Parathyroid adenoma (tissue), 2 donors: ENCODE results near the gene DHX57.

Experiments used
- H2AFZ ChIP-seq: fragments of 300-600 bp; sonication (generic); one replicate; pipeline ENCODE4 v1.7.0; 2017; ENCODE audit warnings: antibody characterized with exemption, mild to moderate bottlenecking
- H3K27ac ChIP-seq: fragments of 300-600 bp; sonication (generic); one replicate; pipeline ENCODE4 v1.7.0; 2017
- H3K27me3 ChIP-seq: fragments of 300-600 bp; sonication (generic); one replicate; pipeline ENCODE4 v1.7.0; 2017; ENCODE audit warnings: low read length; ENCODE audit not compliant: control insufficient read depth, insufficient read depth
- H3K36me3 ChIP-seq: fragments of 300-600 bp; sonication (generic); one replicate; pipeline ENCODE4 v1.7.0; 2017; ENCODE audit warnings: low read length; ENCODE audit not compliant: control insufficient read depth, insufficient read depth
- H3K4me1 ChIP-seq: fragments of 300-600 bp; sonication (generic); one replicate; pipeline ENCODE4 v1.7.0; 2017; ENCODE audit warnings: control low read depth
- H3K4me2 ChIP-seq: fragments of 300-600 bp; sonication (generic); one replicate; pipeline ENCODE4 v1.7.0; 2017; ENCODE audit warnings: low read length
- H3K4me3 ChIP-seq: fragments of 300-600 bp; sonication (generic); one replicate; pipeline ENCODE4 v1.7.0; 2017; ENCODE audit warnings: low read depth, low read length
- H3K79me2 ChIP-seq: fragments of 300-600 bp; sonication (generic); one replicate; pipeline ENCODE4 v1.7.0; 2017; ENCODE audit warnings: control low read depth
- H3K9ac ChIP-seq: fragments of 300-600 bp; sonication (generic); one replicate; pipeline ENCODE4 v1.7.0; 2017; ENCODE audit warnings: mild to moderate bottlenecking
- H3K9me3 ChIP-seq: fragments of 300-600 bp; sonication (generic); one replicate; pipeline ENCODE4 v1.7.0; 2017; ENCODE audit warnings: low read length; ENCODE audit not compliant: control insufficient read depth
- TF ChIP-seq, protein P1 (sequence below): fragments of 300-600 bp; sonication (generic); IDR thresholded peaks from one replicate; pipeline ENCODE4 v1.7.0; 2017; ENCODE audit warnings: antibody characterized with exemption, mild to moderate bottlenecking
- donor health status: primary hyperparathyroidism.

The DHX57 gene

DNA sequence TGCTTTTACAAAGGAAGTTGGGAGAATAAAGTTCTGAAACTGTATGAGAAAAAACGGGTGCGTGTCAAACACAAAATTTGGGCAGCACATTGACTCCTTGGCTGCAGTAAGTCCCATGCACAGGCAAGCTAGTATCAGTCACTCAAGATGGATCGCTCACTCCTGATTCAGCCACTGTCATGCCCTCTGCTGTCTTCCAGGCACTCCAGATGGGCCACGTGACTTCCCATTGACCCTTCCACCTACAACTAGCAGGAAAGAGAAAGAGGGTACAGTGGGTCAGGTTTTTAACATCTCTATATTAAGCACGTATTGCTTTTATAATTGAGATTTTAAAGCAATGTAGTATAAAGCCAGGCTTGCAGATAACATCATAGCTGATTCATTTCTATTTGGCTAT lies 22.5 kb upstream of the DHX57 start:
- H2AFZ ChIP-seq: no peak overlapping the region
- TF ChIP-seq, protein P1, sequence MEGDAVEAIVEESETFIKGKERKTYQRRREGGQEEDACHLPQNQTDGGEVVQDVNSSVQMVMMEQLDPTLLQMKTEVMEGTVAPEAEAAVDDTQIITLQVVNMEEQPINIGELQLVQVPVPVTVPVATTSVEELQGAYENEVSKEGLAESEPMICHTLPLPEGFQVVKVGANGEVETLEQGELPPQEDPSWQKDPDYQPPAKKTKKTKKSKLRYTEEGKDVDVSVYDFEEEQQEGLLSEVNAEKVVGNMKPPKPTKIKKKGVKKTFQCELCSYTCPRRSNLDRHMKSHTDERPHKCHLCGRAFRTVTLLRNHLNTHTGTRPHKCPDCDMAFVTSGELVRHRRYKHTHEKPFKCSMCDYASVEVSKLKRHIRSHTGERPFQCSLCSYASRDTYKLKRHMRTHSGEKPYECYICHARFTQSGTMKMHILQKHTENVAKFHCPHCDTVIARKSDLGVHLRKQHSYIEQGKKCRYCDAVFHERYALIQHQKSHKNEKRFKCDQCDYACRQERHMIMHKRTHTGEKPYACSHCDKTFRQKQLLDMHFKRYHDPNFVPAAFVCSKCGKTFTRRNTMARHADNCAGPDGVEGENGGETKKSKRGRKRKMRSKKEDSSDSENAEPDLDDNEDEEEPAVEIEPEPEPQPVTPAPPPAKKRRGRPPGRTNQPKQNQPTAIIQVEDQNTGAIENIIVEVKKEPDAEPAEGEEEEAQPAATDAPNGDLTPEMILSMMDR: no peak
- H3K4me2 ChIP-seq: no peak overlapping the region
- no peaks in the 10 kb centered on the region for H3K27me3 ChIP-seq
- no peaks in the 10 kb centered on the region for H3K9me3 ChIP-seq
- H3K4me3 ChIP-seq: no peak overlapping the region
- H3K27ac ChIP-seq: no peak overlapping the region
- no peak overlapping the region for H3K9ac ChIP-seq
- no peaks in the 10 kb centered on the region for H3K36me3 ChIP-seq
- H3K4me1 ChIP-seq: no peaks in the 10 kb centered on the region
- H3K79me2 ChIP-seq: no peaks in the 10 kb centered on the region

DNA sequence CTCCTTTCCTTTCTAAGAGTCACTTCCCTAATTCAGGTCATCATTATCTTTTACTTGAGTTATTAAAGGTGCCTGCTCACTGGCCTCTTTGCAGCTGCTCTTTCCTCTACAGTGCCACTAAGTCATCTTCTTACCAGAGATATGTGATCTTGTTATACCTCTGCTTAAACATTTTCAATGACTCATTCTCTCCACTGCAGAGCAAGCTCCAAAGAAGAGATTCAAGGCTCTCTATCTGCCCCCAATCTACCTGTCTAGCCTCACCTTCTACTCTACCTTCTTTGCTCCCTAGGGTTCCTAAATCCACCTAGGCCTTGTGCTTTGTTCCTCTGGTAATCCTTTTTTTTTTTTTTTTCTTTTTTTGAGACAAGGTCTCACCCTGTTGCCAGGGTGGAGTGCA lies 17.1 kb upstream of the DHX57 start:
- TF ChIP-seq, protein P1: no peak

DNA sequence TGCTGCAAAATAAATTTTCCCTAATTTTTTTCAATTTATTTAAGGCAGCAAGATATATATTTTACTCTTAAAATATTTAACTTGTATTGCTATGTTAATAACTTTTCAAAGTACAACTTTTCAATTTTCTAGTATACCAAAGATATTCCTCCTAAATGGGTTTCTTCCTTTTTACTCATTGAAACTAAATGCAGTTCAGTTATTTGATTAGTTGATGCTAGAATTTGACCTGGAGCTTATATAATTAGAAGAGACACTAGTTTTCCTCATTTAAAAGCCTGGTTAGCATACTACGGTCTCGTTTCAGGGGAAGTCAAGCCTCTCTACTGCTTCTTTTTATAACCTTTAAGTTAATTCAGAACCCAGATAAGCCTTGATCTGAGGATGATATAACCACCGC lies 13.8 kb upstream of the DHX57 start, which contains the start of gene ARHGEF33:
Gene ARHGEF33, plus strand, starts transcription at position 301 of the 400 bp plus-strand sequence. CDS start 29,573 bp downstream, outside the sequence.
- Histone ChIP-seq H3K27me3 (no peaks in the 10 kb centered on the region), H3K4me3 (no peak within 1 kb of the TSS), H3K4me2 (no peak within 1 kb of the TSS), H3K27ac (no peak within 1 kb of the TSS), H3K9ac (no peak within 1 kb of the TSS), H2AFZ (no peak within 1 kb of the TSS), H3K4me1 (no peaks in the 10 kb centered on the region), H3K9me3 (no peaks in the 10 kb centered on the region), H3K36me3 (no peaks in the 10 kb centered on the region), H3K79me2 (no peaks in the 10 kb centered on the region)
- TF ChIP-seq, protein P1: no peak

More for the DNA sequence above, 17.1 kb upstream of the DHX57 start:
- no peak overlapping the region for H3K9ac ChIP-seq
- no peak overlapping the region for H3K4me2 ChIP-seq
- no peaks in the 10 kb centered on the region for H3K27me3 ChIP-seq
- no peaks in the 10 kb centered on the region for H3K4me1 ChIP-seq
- no peaks in the 10 kb centered on the region for H3K79me2 ChIP-seq
- no peak overlapping the region for H3K27ac ChIP-seq
- H2AFZ ChIP-seq: no peak overlapping the region
- H3K36me3 ChIP-seq: no peaks in the 10 kb centered on the region
- no peaks in the 10 kb centered on the region for H3K9me3 ChIP-seq
- no peak overlapping the region for H3K4me3 ChIP-seq

DNA sequence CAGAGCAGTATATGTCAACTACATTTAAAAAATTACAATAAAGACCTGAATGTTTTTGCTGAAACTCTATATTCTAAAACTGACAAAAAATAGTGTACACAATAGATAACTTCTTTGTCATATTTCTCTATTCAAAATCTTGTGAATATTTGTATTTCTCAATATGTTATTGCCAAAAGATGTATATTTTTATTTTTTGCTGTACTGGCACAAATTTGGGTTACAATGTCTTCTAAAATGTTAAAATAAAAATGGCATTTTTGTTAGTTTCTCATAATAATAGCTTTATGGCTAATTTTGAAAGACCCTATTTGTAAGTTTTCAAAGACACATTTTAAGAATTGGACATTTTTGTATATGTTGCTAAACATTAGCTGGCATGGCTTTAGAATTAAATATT lies 13.3 kb upstream of the DHX57 start:
- Histone ChIP-seq H3K9me3 (no peaks in the 10 kb centered on the region), H3K9ac (no peak overlapping the region), H3K4me3 (no peak overlapping the region), H3K79me2 (no peaks in the 10 kb centered on the region), H3K4me1 (no peaks in the 10 kb centered on the region), H3K27ac (no peak overlapping the region), H3K4me2 (no peak overlapping the region), H3K27me3 (no peaks in the 10 kb centered on the region), H2AFZ (no peak overlapping the region), H3K36me3 (no peaks in the 10 kb centered on the region)
- TF ChIP-seq, protein P1: no peak

DNA sequence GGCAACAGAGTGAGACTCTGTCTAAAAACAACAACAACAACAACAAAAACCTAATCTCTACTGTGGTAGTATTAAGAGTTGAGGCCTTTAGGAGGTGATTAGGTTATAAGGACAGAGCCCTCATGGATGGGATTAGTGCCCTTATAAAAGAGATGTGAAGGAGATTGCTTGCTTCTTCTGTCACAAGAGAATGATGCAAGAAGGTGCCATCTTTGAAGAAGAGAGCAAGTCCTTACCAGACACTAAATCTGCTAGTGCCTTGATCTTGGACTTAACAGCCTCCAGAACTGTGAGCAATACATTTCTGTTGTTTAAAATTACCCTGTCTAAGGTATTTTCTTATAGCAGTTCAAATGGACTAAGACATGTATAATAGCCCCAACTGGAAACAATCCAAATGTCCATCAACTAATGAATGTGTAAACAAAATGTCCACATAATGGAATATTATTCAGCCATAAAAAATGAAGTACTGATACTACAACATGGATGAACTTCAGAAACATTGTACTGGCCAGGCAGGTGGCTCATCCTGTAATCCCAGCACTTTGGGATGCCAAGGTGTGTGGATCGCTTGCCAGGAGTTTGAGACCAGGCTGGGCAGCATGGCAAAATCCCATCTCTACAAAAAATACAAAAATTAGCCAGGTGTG lies 12.3 kb upstream of the DHX57 start:
- no peak overlapping the region for H3K9ac ChIP-seq
- no peaks in the 10 kb centered on the region for H3K27me3 ChIP-seq
- H3K4me2 ChIP-seq: no peak overlapping the region
- H3K79me2 ChIP-seq: no peaks in the 10 kb centered on the region
- H3K4me3 ChIP-seq: no peak overlapping the region
- no peak overlapping the region for H2AFZ ChIP-seq
- H3K4me1 ChIP-seq: no peaks in the 10 kb centered on the region
- no peaks in the 10 kb centered on the region for H3K36me3 ChIP-seq
- H3K27ac ChIP-seq: no peak overlapping the region
- TF ChIP-seq, protein P1: no peak
- H3K9me3 ChIP-seq: no peaks in the 10 kb centered on the region
